Mesenchymal stem cell (in vitro differentiated cells and primary cell): ENCODE measurements around the gene APIP.

ENCODE experiments used
- DNase-seq: peaks from one replicate; pipeline ENCODE4 v3.0.0-alpha.2; 2013
- H2AFZ ChIP-seq: one replicate; pipeline ENCODE4 v1.6.1; 2013; ENCODE audit warnings: low read depth, mild to moderate bottlenecking, control low read depth, inconsistent platforms, low read length, moderate library complexity
- H2AK5ac ChIP-seq: 2 replicates; pipeline ENCODE4 v1.6.1; 2013; ENCODE audit warnings: low read length, moderate library complexity, mild to moderate bottlenecking, inconsistent platforms; ENCODE audit not compliant: severe bottlenecking
- H2BK120ac ChIP-seq: one replicate; pipeline ENCODE4 v1.6.1; 2013; ENCODE audit warnings: low read depth, mild to moderate bottlenecking, inconsistent platforms, low read length, moderate library complexity
- H2BK12ac ChIP-seq, 2 experiments: one replicate each; pipeline ENCODE4 v1.6.1; 2013; ENCODE audit warnings: inconsistent platforms in 2 of 2, low read length in 2 of 2, mild to moderate bottlenecking in 2 of 2, moderate library complexity in 2 of 2, control low read depth in 1 of 2
- H2BK15ac ChIP-seq: one replicate; pipeline ENCODE4 v1.6.1; 2013; ENCODE audit warnings: mild to moderate bottlenecking, low read depth, inconsistent platforms; ENCODE audit not compliant: poor library complexity, severe bottlenecking
- H2BK5ac ChIP-seq: 2 replicates; pipeline ENCODE4 v1.6.1; 2013; ENCODE audit warnings: low read depth, mild to moderate bottlenecking, low read length, control low read depth, inconsistent platforms; ENCODE audit not compliant: poor library complexity, severe bottlenecking
- H3K14ac ChIP-seq, 2 experiments: one replicate each; pipeline ENCODE4 v1.6.1; 2013; ENCODE audit warnings: inconsistent platforms in 2 of 2, low read length in 2 of 2, control low read depth in 1 of 2, mild to moderate bottlenecking in 1 of 2, moderate library complexity in 1 of 2
- H3K18ac ChIP-seq, 2 experiments: one replicate each; pipeline ENCODE4 v1.6.1; 2013; ENCODE audit warnings: inconsistent platforms in 2 of 2, low read length in 2 of 2, control low read depth in 1 of 2, low read depth in 1 of 2, mild to moderate bottlenecking in 1 of 2
- H3K23ac ChIP-seq, 2 experiments: one replicate each; pipeline ENCODE4 v1.6.1; 2013; ENCODE audit warnings: inconsistent platforms in 2 of 2, low read length in 2 of 2, mild to moderate bottlenecking in 2 of 2, moderate library complexity in 2 of 2, control low read depth in 1 of 2
- H3K27ac ChIP-seq: 2 replicates; pipeline ENCODE4 v1.5.1; 2013; ENCODE audit warnings: mild to moderate bottlenecking, moderate library complexity, low read length, control low read depth, inconsistent platforms; ENCODE audit not compliant: poor library complexity, severe bottlenecking
- H3K27me3 ChIP-seq, 2 experiments: 2 replicates each; pipeline versions ENCODE4 v1.6.1 to v1.7.0; 2013; ENCODE audit warnings: low read length in 2 of 2, mild to moderate bottlenecking in 2 of 2, moderate library complexity in 2 of 2, control low read depth in 1 of 2, inconsistent platforms in 1 of 2; ENCODE audit not compliant: control insufficient read depth in 1 of 2, insufficient read depth in 1 of 2
- H3K36me3 ChIP-seq, 2 experiments: 2 replicates each; pipeline versions ENCODE4 v1.6.1 to v1.7.0; 2013; ENCODE audit warnings: low read length in 2 of 2, control low read depth in 1 of 2, inconsistent platforms in 1 of 2, low read depth in 1 of 2, mild to moderate bottlenecking in 1 of 2; ENCODE audit not compliant: insufficient read depth in 2 of 2, control insufficient read depth in 1 of 2
- H3K4ac ChIP-seq, 2 experiments: one replicate each; pipeline ENCODE4 v1.6.1; 2013; ENCODE audit warnings: inconsistent platforms in 2 of 2, low read length in 2 of 2, mild to moderate bottlenecking in 2 of 2, moderate library complexity in 2 of 2, control low read depth in 1 of 2, low read depth in 1 of 2
- H3K4me1 ChIP-seq: 2 replicates; pipeline ENCODE4 v1.6.1; 2013; ENCODE audit warnings: low read depth, low read length, control low read depth; ENCODE audit not compliant: control insufficient read depth, insufficient read depth
- H3K4me2 ChIP-seq: 2 replicates; pipeline ENCODE4 v1.6.1; 2013; ENCODE audit warnings: low read length, mild to moderate bottlenecking, inconsistent platforms; ENCODE audit not compliant: poor library complexity, severe bottlenecking
- H3K4me3 ChIP-seq, 2 experiments: 2 replicates each; pipeline versions ENCODE4 v1.5.1 to v1.7.0; 2013; ENCODE audit warnings: low read length in 2 of 2, mild to moderate bottlenecking in 2 of 2, control low read depth in 1 of 2, low read depth in 1 of 2; ENCODE audit not compliant: insufficient read depth in 1 of 2
- H3K79me1 ChIP-seq: replicated peaks from 2 replicates; pipeline ENCODE4 v1.6.1; 2013; ENCODE audit warnings: mild to moderate bottlenecking, control low read depth, low read length, inconsistent platforms; ENCODE audit not compliant: poor library complexity, severe bottlenecking
- H3K9ac ChIP-seq: 2 replicates; pipeline ENCODE4 v1.7.0; 2013; ENCODE audit warnings: mild to moderate bottlenecking, low read length, moderate library complexity
- H3K9me3 ChIP-seq: 2 replicates; pipeline ENCODE4 v1.7.0; 2013; ENCODE audit warnings: mild to moderate bottlenecking, low read length; ENCODE audit not compliant: control insufficient read depth
- H4K8ac ChIP-seq: one replicate; pipeline ENCODE4 v1.6.1; 2013; ENCODE audit warnings: inconsistent platforms, mild to moderate bottlenecking, low read length, moderate library complexity
- H4K91ac ChIP-seq: one replicate; pipeline ENCODE4 v1.6.1; 2013; ENCODE audit warnings: mild to moderate bottlenecking, low read length, inconsistent platforms
- WGBS: methylation state at CpG from one replicate; pipeline ENCODE4 v1.1.7; 2013; ENCODE audit warnings: mixed read lengths; 5-methylcytosine and 5-hydroxymethylcytosine counted together

Gene APIP

GRCh38 chr11:34957206-34957605 is 41.0 kb upstream of the APIP start:
- Histone ChIP-seq H3K9ac (no peak overlapping the region), H2BK12ac (no peak overlapping the region), H3K18ac (no peak overlapping the region), H3K14ac (no peak overlapping the region), H2BK120ac (no peak overlapping the region), H3K4me3 (no peak overlapping the region), H2BK15ac (no peak overlapping the region), H3K36me3 (peaks cover 0 to 51% of the 10 kb centered on the region in 2 experiments), H3K9me3 (no peaks in the 10 kb centered on the region), H3K79me1 (peaks cover 7% of the 10 kb centered on the region), H2BK5ac (no peak overlapping the region), H4K8ac (no peak overlapping the region), H3K4me2 (no peak overlapping the region), H2AK5ac (no peak overlapping the region), H3K23ac (no peak overlapping the region), H4K91ac (no peak overlapping the region), H3K27ac (no peak overlapping the region), H3K27me3 (no peaks in the 10 kb centered on the region), H3K4me1 (no peaks in the 10 kb centered on the region), H2AFZ (no peak overlapping the region), H3K4ac (no peak overlapping the region)
- WGBS = 100% methylated on average over 2 of the region's 5 CpGs
- no peak for DNase-seq

DNA sequence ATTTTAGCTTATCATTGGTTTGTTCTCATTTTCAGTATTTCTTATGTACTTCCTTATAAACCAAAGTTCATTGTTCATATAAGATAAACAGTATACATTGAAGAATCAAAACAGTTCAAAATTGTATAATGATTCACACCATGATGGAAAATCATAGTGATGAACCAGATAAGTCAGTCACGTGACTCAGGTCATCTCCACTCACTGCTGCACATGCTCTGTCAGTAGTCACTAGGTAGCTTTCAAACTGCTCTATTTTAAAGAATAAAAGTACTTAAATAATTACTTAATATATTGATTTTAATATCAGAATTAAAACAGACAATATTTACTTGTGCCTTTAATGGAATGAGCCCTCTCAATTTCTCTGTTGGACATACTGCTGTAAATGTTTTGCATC is 37.8 kb upstream of the APIP start:
- no peak overlapping the region for H3K23ac ChIP-seq
- H3K9ac ChIP-seq = no peak overlapping the region
- WGBS = no CpG with 5 or more reads among the region's 1 CpG
- H3K4me2 ChIP-seq = no peak overlapping the region
- no peak overlapping the region for H2BK12ac ChIP-seq
- no peaks in the 10 kb centered on the region for H3K4me1 ChIP-seq
- H3K36me3 ChIP-seq = peaks cover 0 to 28% of the 10 kb centered on the region in 2 experiments
- H3K14ac ChIP-seq = no peak overlapping the region
- H2BK120ac ChIP-seq = no peak overlapping the region
- no peak overlapping the region for H4K91ac ChIP-seq
- no peaks in the 10 kb centered on the region for H3K27me3 ChIP-seq
- H3K79me1 ChIP-seq = peaks cover 9% of the 10 kb centered on the region
- H3K4me3 ChIP-seq = no peak overlapping the region
- no peak overlapping the region for H3K18ac ChIP-seq
- no peak overlapping the region for H2BK5ac ChIP-seq
- no peak overlapping the region for H2AK5ac ChIP-seq
- no peak overlapping the region for H2AFZ ChIP-seq
- no peak overlapping the region for H3K4ac ChIP-seq
- H2BK15ac ChIP-seq = no peak overlapping the region
- H4K8ac ChIP-seq = no peak overlapping the region
- no peaks in the 10 kb centered on the region for H3K9me3 ChIP-seq
- DNase-seq = no peak
- no peak overlapping the region for H3K27ac ChIP-seq

GRCh38 chr11:34948696-34949095 is 32.5 kb upstream of the APIP start:
- H3K4ac ChIP-seq = no peak overlapping the region
- no peak overlapping the region for H4K8ac ChIP-seq
- H2BK15ac ChIP-seq = no peak overlapping the region
- no peaks in the 10 kb centered on the region for H3K27me3 ChIP-seq
- no peak overlapping the region for H3K9ac ChIP-seq
- H3K23ac ChIP-seq = no peak overlapping the region
- no peak overlapping the region for H2BK12ac ChIP-seq
- no peak overlapping the region for H3K4me2 ChIP-seq
- H2BK120ac ChIP-seq = no peak overlapping the region
- peaks cover 7% of the 10 kb centered on the region for H3K9me3 ChIP-seq
- no peak overlapping the region for H3K14ac ChIP-seq
- no peaks in the 10 kb centered on the region for H3K4me1 ChIP-seq
- no peak overlapping the region for H3K27ac ChIP-seq
- H3K79me1 ChIP-seq = peaks cover 9% of the 10 kb centered on the region
- H2BK5ac ChIP-seq = no peak overlapping the region
- no peak overlapping the region for H2AFZ ChIP-seq
- H3K36me3 ChIP-seq = peaks cover 0 to 17% of the 10 kb centered on the region in 2 experiments
- H4K91ac ChIP-seq = no peak overlapping the region
- H2AK5ac ChIP-seq = no peak overlapping the region
- H3K18ac ChIP-seq = no peak overlapping the region
- DNase-seq = no peak
- H3K4me3 ChIP-seq = no peak overlapping the region

DNA sequence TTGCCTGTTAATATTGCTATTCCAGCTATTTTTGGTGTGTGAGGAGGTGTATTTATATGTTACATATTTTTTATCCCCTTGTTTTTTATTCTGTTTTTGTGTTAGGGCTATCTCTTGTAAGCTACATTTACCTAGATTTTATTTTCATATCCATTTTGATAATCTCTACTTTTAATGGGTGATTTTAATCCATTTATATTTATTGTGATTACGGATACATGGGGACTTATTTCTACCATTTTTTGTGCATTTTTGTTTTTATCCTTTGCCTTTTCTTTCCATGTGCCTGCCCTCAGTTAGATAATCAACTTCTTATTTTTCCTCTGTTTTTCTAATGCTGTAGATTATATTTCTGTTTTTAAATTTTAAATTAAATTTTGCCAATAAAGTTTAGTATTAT is 28.5 kb upstream of the APIP start:
- H2BK15ac ChIP-seq = no peak overlapping the region
- no peak overlapping the region for H3K4ac ChIP-seq
- no peak overlapping the region for H3K23ac ChIP-seq
- WGBS = no CpG with 5 or more reads among the region's 1 CpG
- no peak overlapping the region for H3K9ac ChIP-seq
- H3K4me1 ChIP-seq = no peaks in the 10 kb centered on the region
- no peak overlapping the region for H4K8ac ChIP-seq
- no peak overlapping the region for H3K4me2 ChIP-seq
- H3K9me3 ChIP-seq = peaks cover 7% of the 10 kb centered on the region
- H3K27me3 ChIP-seq = no peaks in the 10 kb centered on the region
- DNase-seq = no peak
- H3K14ac ChIP-seq = no peak overlapping the region
- H2BK5ac ChIP-seq = no peak overlapping the region
- H2BK120ac ChIP-seq = no peak overlapping the region
- H3K79me1 ChIP-seq = peaks cover 19% of the 10 kb centered on the region
- H2AK5ac ChIP-seq = no peak overlapping the region
- H3K36me3 ChIP-seq = peaks cover 3 to 26% of the 10 kb centered on the region in 2 experiments
- no peak overlapping the region for H4K91ac ChIP-seq
- no peak overlapping the region for H3K27ac ChIP-seq
- H2BK12ac ChIP-seq = no peak overlapping the region
- H3K18ac ChIP-seq = no peak overlapping the region
- no peak overlapping the region for H3K4me3 ChIP-seq
- H2AFZ ChIP-seq = no peak overlapping the region
